ENCODE data around the gene CLDN16.

Gene CLDN16

GRCh38 chr3:190378240-190378891 lies 9.6 kb upstream of the CLDN16 start:
- Histone ChIP-seq H3K36me3 (ENCODE audit: insufficient read depth, low read length) (no peaks in the 10 kb centered on the region), H3K4me2 (ENCODE audit: insufficient read depth, low read length) (no peak overlapping the region), H3K9me3 (ENCODE audit: insufficient read depth, low read length, severe bottlenecking) (no peaks in the 10 kb centered on the region), H3K79me2 (ENCODE audit: insufficient read depth, low read length) (no peaks in the 10 kb centered on the region), H3K9ac (ENCODE audit: low read depth, low read length) (no peak overlapping the region), H4K20me1 (ENCODE audit: insufficient read depth, low read length) (no peaks in the 10 kb centered on the region), H3K27me3 (ENCODE audit: insufficient read depth, low read length, poor library complexity) (no peaks in the 10 kb centered on the region), H3K4me3 (ENCODE audit: low read depth in 1 of 2, low read length in 2 of 2) (no peak overlapping the region), H3K4me1 (ENCODE audit: insufficient read depth, low read length) (no peaks in the 10 kb centered on the region), H2AFZ (ENCODE audit: low read depth, low read length) (no peak overlapping the region), H3K27ac (ENCODE audit: low read length) (no peak overlapping the region)
- no peak for ATAC-seq (ENCODE audit: insufficient read depth, low read depth)
- no peak for DNase-seq
- TF ChIP-seq EZH2 (IDR thresholded peaks at IDR 0.05; ENCODE audit: borderline replicate concordance, low read depth, low read length, severe bottlenecking): no peak
- no peak for TF ChIP-seq CTCF (IDR thresholded peaks at IDR 0.05; ENCODE audit: borderline replicate concordance, extremely low read depth, low read length, poor library complexity, severe bottlenecking)

GRCh38 chr3:190380184-190380583 lies 7.8 kb upstream of the CLDN16 start:
- no peak for DNase-seq
- Histone ChIP-seq H3K36me3 (ENCODE audit: insufficient read depth, low read length) (no peaks in the 10 kb centered on the region), H3K4me2 (ENCODE audit: insufficient read depth, low read length) (no peak overlapping the region)

GRCh38 chr3:190381441-190381840 lies 6.5 kb upstream of the CLDN16 start:
- no peaks in the 10 kb centered on the region for H3K9me3 ChIP-seq (ENCODE audit: insufficient read depth, low read length, severe bottlenecking)
- DNase-seq (no peak), ATAC-seq (ENCODE audit: insufficient read depth, low read depth) (no peak)
- H4K20me1 ChIP-seq (ENCODE audit: insufficient read depth, low read length): no peaks in the 10 kb centered on the region
- no peak overlapping the region for H2AFZ ChIP-seq (ENCODE audit: low read depth, low read length)
- H3K36me3 ChIP-seq (ENCODE audit: insufficient read depth, low read length): no peaks in the 10 kb centered on the region
- no peaks in the 10 kb centered on the region for H3K4me1 ChIP-seq (ENCODE audit: insufficient read depth, low read length)
- no peaks in the 10 kb centered on the region for H3K27me3 ChIP-seq (ENCODE audit: insufficient read depth, low read length, poor library complexity)
- no peak for TF ChIP-seq CTCF (IDR thresholded peaks at IDR 0.05; ENCODE audit: borderline replicate concordance, extremely low read depth, low read length, poor library complexity, severe bottlenecking)
- no peak for TF ChIP-seq EZH2 (IDR thresholded peaks at IDR 0.05; ENCODE audit: borderline replicate concordance, low read depth, low read length, severe bottlenecking)
- no peak overlapping the region for H3K4me2 ChIP-seq (ENCODE audit: insufficient read depth, low read length)
- H3K4me3 ChIP-seq (ENCODE audit: low read depth in 1 of 2, low read length in 2 of 2): no peak overlapping the region
- H3K27ac ChIP-seq (ENCODE audit: low read length): no peak overlapping the region
- H3K79me2 ChIP-seq (ENCODE audit: insufficient read depth, low read length): no peaks in the 10 kb centered on the region
- H3K9ac ChIP-seq (ENCODE audit: low read depth, low read length): no peak overlapping the region

More at GRCh38 chr3:190380184-190380583, 7.8 kb upstream of the CLDN16 start:
- TF ChIP-seq CTCF (IDR thresholded peaks at IDR 0.05; ENCODE audit: borderline replicate concordance, extremely low read depth, low read length, poor library complexity, severe bottlenecking) (no peak), EZH2 (IDR thresholded peaks at IDR 0.05; ENCODE audit: borderline replicate concordance, low read depth, low read length, severe bottlenecking) (no peak)
- Histone ChIP-seq H3K9me3 (ENCODE audit: insufficient read depth, low read length, severe bottlenecking) (no peaks in the 10 kb centered on the region), H3K27me3 (ENCODE audit: insufficient read depth, low read length, poor library complexity) (no peaks in the 10 kb centered on the region), H2AFZ (ENCODE audit: low read depth, low read length) (no peak overlapping the region), H3K79me2 (ENCODE audit: insufficient read depth, low read length) (no peaks in the 10 kb centered on the region), H3K4me3 (ENCODE audit: low read depth in 1 of 2, low read length in 2 of 2) (no peak overlapping the region), H3K4me1 (ENCODE audit: insufficient read depth, low read length) (no peaks in the 10 kb centered on the region), H3K9ac (ENCODE audit: low read depth, low read length) (no peak overlapping the region), H3K27ac (ENCODE audit: low read length) (no peak overlapping the region), H4K20me1 (ENCODE audit: insufficient read depth, low read length) (no peaks in the 10 kb centered on the region)
- ATAC-seq (ENCODE audit: insufficient read depth, low read depth): no peak

Data from DND-41 (cell line).